KMS-11 (cell line): ENCODE measurements around the gene PLCD1.

ENCODE experiments used
- H2AFZ ChIP-seq: fragments of 200-600 bp; sonication (generic); 2 replicates; pipeline ENCODE4 v1.6.1; 2016; ENCODE audit warnings: antibody characterized with exemption, mixed run types, low read depth
- H3K27ac ChIP-seq: fragments of 200-600 bp; sonication (generic); 2 replicates; pipeline ENCODE4 v1.6.1; 2016; ENCODE audit warnings: mild to moderate bottlenecking, mixed run types
- H3K27me3 ChIP-seq: fragments of 200-600 bp; sonication (generic); 2 replicates; pipeline ENCODE4 v1.6.1; 2017; ENCODE audit warnings: mild to moderate bottlenecking, low read depth, mixed run types, moderate library complexity; ENCODE audit not compliant: insufficient read depth
- H3K36me3 ChIP-seq: fragments of 200-600 bp; sonication (generic); 2 replicates; pipeline ENCODE4 v1.6.1; 2017; ENCODE audit warnings: mild to moderate bottlenecking, mixed run types; ENCODE audit not compliant: insufficient read depth
- H3K4me1 ChIP-seq: fragments of 200-600 bp; sonication (generic); 2 replicates; pipeline ENCODE4 v1.6.1; 2016; ENCODE audit warnings: mild to moderate bottlenecking, low read depth, mixed run types; ENCODE audit not compliant: poor library complexity, severe bottlenecking
- H3K4me2 ChIP-seq: fragments of 200-600 bp; sonication (generic); 2 replicates; pipeline ENCODE4 v1.7.0; 2016; ENCODE audit warnings: mild to moderate bottlenecking, mixed run types
- H3K4me3 ChIP-seq: fragments of 200-600 bp; sonication (generic); IDR thresholded peaks from 2 replicates; pipeline ENCODE4 v1.6.1; 2017; ENCODE audit warnings: low read depth, low read length, mixed read lengths; ENCODE audit not compliant: insufficient read depth
- H3K79me2 ChIP-seq: fragments of 200-600 bp; sonication (generic); 2 replicates; pipeline ENCODE4 v1.6.1; 2016; ENCODE audit warnings: low read depth, mixed run types; ENCODE audit not compliant: insufficient read depth
- H3K9ac ChIP-seq: fragments of 200-600 bp; sonication (generic); 2 replicates; pipeline ENCODE4 v1.6.1; 2016; ENCODE audit warnings: mild to moderate bottlenecking, mixed run types
- H4K20me1 ChIP-seq: fragments of 200-600 bp; sonication (generic); 2 replicates; pipeline ENCODE4 v1.6.1; 2016; ENCODE audit warnings: mild to moderate bottlenecking, mixed run types; ENCODE audit not compliant: insufficient read depth
- TF ChIP-seq, protein P1 (sequence below): fragments of 200-600 bp; sonication (generic); conservative IDR thresholded peaks from 2 replicates; pipeline ENCODE4 v1.6.1; 2017; ENCODE audit warnings: low read depth, mild to moderate bottlenecking, antibody characterized with exemption, low read length, moderate library complexity, mixed read lengths

PLCD1 gene

DNA sequence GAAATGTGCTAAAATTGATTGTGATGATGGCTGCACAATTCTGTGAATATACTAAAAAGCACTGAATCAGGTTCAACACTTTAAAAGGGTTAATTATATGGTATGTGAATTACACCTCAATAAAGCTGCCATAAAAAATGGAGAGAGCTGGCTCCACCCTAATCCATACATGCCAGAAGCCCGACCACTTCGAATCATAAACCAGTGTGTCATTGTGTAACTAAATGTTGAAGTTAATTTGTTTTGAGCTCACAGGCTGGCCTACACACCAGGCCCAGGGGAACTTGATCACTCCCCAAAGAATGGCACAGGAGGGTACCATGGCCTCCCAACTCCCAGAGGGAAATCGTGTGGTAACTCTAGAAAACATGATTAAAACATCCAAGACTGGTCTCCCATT is 14.0 kb downstream of the PLCD1 start:
- no peak overlapping the region for H3K4me2 ChIP-seq
- H3K36me3 ChIP-seq = no peaks in the 10 kb centered on the region
- no peaks in the 10 kb centered on the region for H3K4me1 ChIP-seq
- no peak overlapping the region for H2AFZ ChIP-seq
- H4K20me1 ChIP-seq = no peaks in the 10 kb centered on the region
- TF ChIP-seq, protein P1, sequence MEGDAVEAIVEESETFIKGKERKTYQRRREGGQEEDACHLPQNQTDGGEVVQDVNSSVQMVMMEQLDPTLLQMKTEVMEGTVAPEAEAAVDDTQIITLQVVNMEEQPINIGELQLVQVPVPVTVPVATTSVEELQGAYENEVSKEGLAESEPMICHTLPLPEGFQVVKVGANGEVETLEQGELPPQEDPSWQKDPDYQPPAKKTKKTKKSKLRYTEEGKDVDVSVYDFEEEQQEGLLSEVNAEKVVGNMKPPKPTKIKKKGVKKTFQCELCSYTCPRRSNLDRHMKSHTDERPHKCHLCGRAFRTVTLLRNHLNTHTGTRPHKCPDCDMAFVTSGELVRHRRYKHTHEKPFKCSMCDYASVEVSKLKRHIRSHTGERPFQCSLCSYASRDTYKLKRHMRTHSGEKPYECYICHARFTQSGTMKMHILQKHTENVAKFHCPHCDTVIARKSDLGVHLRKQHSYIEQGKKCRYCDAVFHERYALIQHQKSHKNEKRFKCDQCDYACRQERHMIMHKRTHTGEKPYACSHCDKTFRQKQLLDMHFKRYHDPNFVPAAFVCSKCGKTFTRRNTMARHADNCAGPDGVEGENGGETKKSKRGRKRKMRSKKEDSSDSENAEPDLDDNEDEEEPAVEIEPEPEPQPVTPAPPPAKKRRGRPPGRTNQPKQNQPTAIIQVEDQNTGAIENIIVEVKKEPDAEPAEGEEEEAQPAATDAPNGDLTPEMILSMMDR = no peak
- H3K27me3 ChIP-seq = no peaks in the 10 kb centered on the region
- no peak overlapping the region for H3K4me3 ChIP-seq
- H3K79me2 ChIP-seq = no peaks in the 10 kb centered on the region
- H3K27ac ChIP-seq = no peak overlapping the region
- H3K9ac ChIP-seq = no peak overlapping the region

DNA sequence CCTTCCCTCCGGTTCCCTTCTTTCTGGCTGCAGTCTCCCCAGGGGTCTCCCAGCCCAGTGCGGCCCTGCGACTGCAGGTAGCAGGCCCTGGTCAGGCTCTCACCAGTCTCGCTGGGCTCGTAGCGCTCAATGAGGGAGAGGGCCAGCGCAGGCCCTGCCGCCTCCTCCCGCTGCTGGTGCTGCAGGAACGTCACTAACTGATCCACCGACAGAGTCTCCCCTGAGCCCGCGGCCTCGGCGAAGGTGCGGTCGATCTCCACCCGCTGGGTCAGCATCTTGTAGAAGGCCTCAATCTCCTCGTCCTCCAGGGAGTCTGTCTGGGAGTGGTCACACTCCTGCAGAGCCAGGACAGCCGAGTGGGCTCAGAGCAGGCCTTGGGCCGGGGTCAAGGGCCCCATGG is 18.3 kb downstream of the PLCD1 start:
- H3K36me3 ChIP-seq = no peaks in the 10 kb centered on the region
- no peaks in the 10 kb centered on the region for H4K20me1 ChIP-seq
- no peak overlapping the region for H3K9ac ChIP-seq
- no peaks in the 10 kb centered on the region for H3K4me1 ChIP-seq
- TF ChIP-seq, protein P1 = no peak
- H3K4me2 ChIP-seq = no peak overlapping the region
- H3K27me3 ChIP-seq = no peaks in the 10 kb centered on the region
- H3K4me3 ChIP-seq = no peak overlapping the region
- no peak overlapping the region for H3K27ac ChIP-seq
- no peak overlapping the region for H2AFZ ChIP-seq
- H3K79me2 ChIP-seq = no peaks in the 10 kb centered on the region

DNA sequence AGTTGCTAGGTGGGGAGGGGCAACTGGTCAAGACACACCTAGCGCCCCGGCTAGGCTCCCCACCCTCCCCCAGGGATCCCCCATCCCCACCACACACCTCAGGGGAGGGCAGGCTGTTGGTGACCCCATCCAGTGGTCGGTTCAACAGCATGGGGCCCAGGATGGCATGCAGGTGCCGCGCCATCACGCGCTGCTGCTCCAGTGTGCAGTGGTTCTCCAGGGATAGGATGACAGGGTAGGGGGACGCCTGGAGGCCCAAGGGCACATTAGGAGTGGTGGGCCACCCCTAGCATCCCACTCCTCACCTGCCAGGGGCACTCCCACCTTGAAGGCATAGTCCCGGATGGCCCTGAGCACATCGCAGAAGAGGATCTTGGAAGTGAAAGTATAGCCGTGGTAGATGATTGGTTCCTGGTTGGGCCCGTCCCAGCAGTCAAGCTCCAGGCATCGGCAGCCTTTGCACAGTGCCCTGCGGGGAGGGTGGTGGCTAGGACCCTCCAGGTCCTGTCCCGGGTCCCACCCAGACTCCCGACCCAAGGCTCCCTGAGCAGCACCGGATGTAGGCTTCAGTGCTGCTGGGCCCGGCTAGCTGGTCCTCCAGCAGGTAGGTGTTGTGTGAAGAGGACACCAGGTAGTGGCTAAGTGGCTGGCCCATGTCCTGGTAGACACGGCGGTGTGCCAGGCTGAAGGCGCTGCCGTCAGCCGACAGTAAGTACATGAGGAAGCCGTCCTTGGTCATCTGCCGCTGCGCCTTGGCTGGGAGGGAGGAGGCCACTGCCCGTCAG is 19.4 kb downstream of the PLCD1 start:
- no peak overlapping the region for H3K27ac ChIP-seq
- H3K4me3 ChIP-seq = no peak overlapping the region
- H3K4me1 ChIP-seq = no peaks in the 10 kb centered on the region
- no peak overlapping the region for H3K9ac ChIP-seq
- H3K27me3 ChIP-seq = no peaks in the 10 kb centered on the region
- TF ChIP-seq, protein P1 = no peak
- H3K36me3 ChIP-seq = no peaks in the 10 kb centered on the region
- H4K20me1 ChIP-seq = no peaks in the 10 kb centered on the region
- H2AFZ ChIP-seq = no peak overlapping the region
- no peaks in the 10 kb centered on the region for H3K79me2 ChIP-seq
- no peak overlapping the region for H3K4me2 ChIP-seq

DNA sequence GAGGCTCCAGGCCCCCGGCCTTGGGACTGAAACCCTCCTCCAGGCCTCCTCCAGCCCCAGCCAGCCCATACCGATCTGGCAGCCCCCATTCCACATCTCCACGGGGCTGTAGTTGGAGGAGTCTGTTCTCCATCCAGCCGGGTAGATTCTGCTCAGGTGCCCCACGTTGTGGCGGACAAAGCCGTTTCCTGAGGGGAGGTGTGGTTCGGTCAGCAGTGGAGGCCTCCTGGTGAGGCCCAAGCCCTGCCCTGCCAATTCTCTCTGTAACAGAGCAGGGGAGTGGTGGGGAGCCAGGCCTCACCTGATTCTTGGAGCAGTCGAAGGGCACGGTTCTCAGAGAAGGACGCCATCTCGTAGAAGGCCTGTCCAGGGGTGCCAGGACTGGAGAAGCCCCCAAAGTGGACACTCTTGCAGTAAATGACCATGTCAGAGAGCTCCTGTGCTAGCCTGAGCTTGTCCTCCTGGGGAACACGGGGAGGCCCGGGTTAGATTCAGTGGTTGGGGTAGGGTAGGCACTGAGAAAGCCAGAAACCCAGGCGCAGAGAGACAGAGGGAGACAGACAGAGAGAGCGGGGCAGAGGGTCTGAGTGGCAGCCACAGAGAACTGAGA is 20.4 kb downstream of the PLCD1 start:
- Histone ChIP-seq H3K79me2 (no peaks in the 10 kb centered on the region), H3K27me3 (no peaks in the 10 kb centered on the region), H3K9ac (no peak overlapping the region), H3K4me1 (no peaks in the 10 kb centered on the region), H3K4me2 (no peak overlapping the region), H4K20me1 (no peaks in the 10 kb centered on the region), H3K4me3 (no peak overlapping the region), H2AFZ (no peak overlapping the region), H3K27ac (no peak overlapping the region), H3K36me3 (no peaks in the 10 kb centered on the region)
- TF ChIP-seq, protein P1 = no peak
